Liver (tissue), 9 donors: ENCODE measurements around the gene ZFP36. TPM values are rescaled to one million over a fixed set of nuclear protein-coding genes. Genes with fewer than 3 reads are reported as not detected.
A peak's percentile ranks its signal among the peaks of the same experiment; 100 is the strongest.

Experiments
- DNase-seq: peaks from one replicate; pipeline ENCODE4 v3.0.0-alpha.2; 2017; ENCODE audit warnings: low spot score
- H3K27ac ChIP-seq, 2 donors: one replicate each; pipeline ENCODE4 v1.7.0; 2013; ENCODE audit warnings: inconsistent platforms in 2 of 2, low read length in 2 of 2, control low read depth in 1 of 2, low read depth in 1 of 2, mild to moderate bottlenecking in 1 of 2
- H3K27me3 ChIP-seq, 4 donors: one replicate each; pipeline versions ENCODE4 v1.6.1 to v1.7.0; 2013; ENCODE audit warnings: low read length in 3 of 4, inconsistent platforms in 1 of 4, mild to moderate bottlenecking in 1 of 4, moderate library complexity in 1 of 4; ENCODE audit not compliant: control insufficient read depth in 4 of 4, insufficient read depth in 4 of 4
- H3K36me3 ChIP-seq, 4 donors: one replicate each; pipeline versions ENCODE4 v1.6.1 to v1.7.0; 2013; ENCODE audit warnings: low read length in 3 of 4, mild to moderate bottlenecking in 3 of 4, low read depth in 1 of 4, moderate library complexity in 1 of 4; ENCODE audit not compliant: control insufficient read depth in 4 of 4, insufficient read depth in 3 of 4
- H3K4me1 ChIP-seq, 4 donors: one replicate each; pipeline versions ENCODE4 v1.6.1 to v1.7.0; 2013; ENCODE audit warnings: low read length in 3 of 4, mild to moderate bottlenecking in 3 of 4, moderate library complexity in 1 of 4; ENCODE audit not compliant: control insufficient read depth in 4 of 4, insufficient read depth in 4 of 4
- H3K4me3 ChIP-seq, 3 donors: one replicate each; pipeline versions ENCODE4 v1.6.1 to v1.7.0; 2013; ENCODE audit warnings: low read length in 3 of 3, control low read depth in 1 of 3, low read depth in 1 of 3, mild to moderate bottlenecking in 1 of 3
- H3K9ac ChIP-seq, 2 donors: one replicate each; pipeline ENCODE4 v1.7.0; 2013; ENCODE audit warnings: low read length in 2 of 2, mild to moderate bottlenecking in 2 of 2, moderate library complexity in 2 of 2, control low read depth in 1 of 2, low read depth in 1 of 2
- H3K9me3 ChIP-seq, 4 donors: one replicate each; pipeline versions ENCODE4 v1.6.1 to v1.7.0; 2013; ENCODE audit warnings: low read length in 3 of 4; ENCODE audit not compliant: control insufficient read depth in 4 of 4
- ATF3 ChIP-seq: IDR thresholded peaks from 2 replicates; pipeline ENCODE4 v1.6.1; 2016; ENCODE audit warnings: antibody characterized with exemption
- EGR1 ChIP-seq, 2 donors: IDR thresholded peaks; 2 replicates each; pipeline ENCODE4 v1.6.1; 2016 to 2018; ENCODE audit warnings: antibody characterized with exemption in 2 of 2, low read depth in 2 of 2
- FOXA1 ChIP-seq: IDR thresholded peaks from 2 replicates; pipeline ENCODE4 v1.6.1; 2016; ENCODE audit warnings: antibody characterized with exemption
- GABPA ChIP-seq, 2 donors: IDR thresholded peaks in 1 of 2; conservative IDR thresholded peaks in 1 of 2; 2 replicates each; pipeline ENCODE4 v1.6.1; 2016; ENCODE audit warnings: antibody characterized with exemption in 2 of 2, mild to moderate bottlenecking in 1 of 2, moderate library complexity in 1 of 2
- HNF4A ChIP-seq, 2 donors: conservative IDR thresholded peaks; 2 replicates each; pipeline ENCODE4 v1.6.1; 2016; ENCODE audit warnings: antibody characterized with exemption in 2 of 2, mild to moderate bottlenecking in 2 of 2
- HNF4G ChIP-seq: IDR thresholded peaks from 2 replicates; pipeline ENCODE4 v1.6.1; 2016; ENCODE audit warnings: antibody characterized with exemption
- JUND ChIP-seq, 2 donors: IDR thresholded peaks; 2 replicates each; pipeline ENCODE4 v1.6.1; 2016; ENCODE audit warnings: antibody characterized with exemption in 2 of 2
- NR2F2 ChIP-seq: IDR thresholded peaks from 2 replicates; pipeline ENCODE4 v1.6.1; 2016; ENCODE audit warnings: antibody characterized with exemption
- RAD21 ChIP-seq, 2 donors: IDR thresholded peaks; 2 replicates each; pipeline ENCODE4 v1.6.1; 2016; ENCODE audit warnings: antibody characterized with exemption in 2 of 2, mild to moderate bottlenecking in 2 of 2
- RXRA ChIP-seq, 2 donors: IDR thresholded peaks; 2 replicates each; pipeline ENCODE4 v1.6.1; 2017 to 2018; ENCODE audit warnings: antibody characterized with exemption in 2 of 2, mild to moderate bottlenecking in 1 of 2
- SP1 ChIP-seq: IDR thresholded peaks from 2 replicates; pipeline ENCODE4 v1.6.1; 2018; ENCODE audit warnings: antibody characterized with exemption, mild to moderate bottlenecking
- TAF1 ChIP-seq: conservative IDR thresholded peaks from 2 replicates; pipeline ENCODE4 v1.6.1; 2016; ENCODE audit warnings: antibody characterized with exemption, mild to moderate bottlenecking
- YY1 ChIP-seq: IDR thresholded peaks from 2 replicates; pipeline ENCODE4 v1.6.1; 2016; ENCODE audit warnings: antibody characterized with exemption, mild to moderate bottlenecking
- ZBTB33 ChIP-seq: IDR thresholded peaks from 2 replicates; pipeline ENCODE4 v1.6.1; 2016; ENCODE audit warnings: antibody characterized with exemption
- WGBS: extraction: QIAGEN DNeasy Blood & Tissue Kit; methylation state at CpG from one replicate; pipeline ENCODE4 v1.1.7; 2013; 5-methylcytosine and 5-hydroxymethylcytosine counted together
- polyA plus RNA-seq, 2 donors: library from polyadenylated mRNA; stranded (reverse) in 1 of 2; unstranded in 1 of 2; fragments of 200-250 nt in 1 of 2; fragments of >200 nt in 1 of 2; fragmentation: Nextera tagmentation in 1 of 2; extraction: Ambion mirVana in 1 of 2; gene quantifications; one replicate each; pipeline versions ENCODE4 v1.2.1 to v1.2.3, GENCODE V29; 2013 to 2015
- total RNA-seq, 2 donors: library from RNA; depleted of rRNA; stranded (reverse); fragments of >200 nt; gene quantifications; one replicate each; pipeline ENCODE4 v1.2.3, GENCODE V29; 2014
- TF ChIP-seq, protein P1 (sequence below): IDR thresholded peaks from 2 replicates; pipeline ENCODE4 v1.6.1; 2016; ENCODE audit warnings: antibody characterized with exemption, mild to moderate bottlenecking
- TF ChIP-seq, protein P2 (sequence below): IDR thresholded peaks from 2 replicates; pipeline ENCODE4 v1.6.1; 2016; ENCODE audit warnings: antibody characterized with exemption
- TF ChIP-seq, protein P3 (sequence below): fragments of 150-350 bp; IDR thresholded peaks from 2 replicates; pipeline ENCODE4 v1.5.1; 2017; ENCODE audit warnings: improper control_type of control experiment, low read depth, low read length; ENCODE audit not compliant: missing input control
- donor health status: healthy.
- donor health status: healthy.
- donor health status: healthy.
- donor health status: healthy.
- donor health status: healthy.

Gene ZFP36, protein sequence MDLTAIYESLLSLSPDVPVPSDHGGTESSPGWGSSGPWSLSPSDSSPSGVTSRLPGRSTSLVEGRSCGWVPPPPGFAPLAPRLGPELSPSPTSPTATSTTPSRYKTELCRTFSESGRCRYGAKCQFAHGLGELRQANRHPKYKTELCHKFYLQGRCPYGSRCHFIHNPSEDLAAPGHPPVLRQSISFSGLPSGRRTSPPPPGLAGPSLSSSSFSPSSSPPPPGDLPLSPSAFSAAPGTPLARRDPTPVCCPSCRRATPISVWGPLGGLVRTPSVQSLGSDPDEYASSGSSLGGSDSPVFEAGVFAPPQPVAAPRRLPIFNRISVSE
- total RNA-seq = 1 to 10 TPM; 3.6 to 9.0 TPM
- 10 to 100 TPM; 62.0 to 91.9 TPM for polyA plus RNA-seq

DNA sequence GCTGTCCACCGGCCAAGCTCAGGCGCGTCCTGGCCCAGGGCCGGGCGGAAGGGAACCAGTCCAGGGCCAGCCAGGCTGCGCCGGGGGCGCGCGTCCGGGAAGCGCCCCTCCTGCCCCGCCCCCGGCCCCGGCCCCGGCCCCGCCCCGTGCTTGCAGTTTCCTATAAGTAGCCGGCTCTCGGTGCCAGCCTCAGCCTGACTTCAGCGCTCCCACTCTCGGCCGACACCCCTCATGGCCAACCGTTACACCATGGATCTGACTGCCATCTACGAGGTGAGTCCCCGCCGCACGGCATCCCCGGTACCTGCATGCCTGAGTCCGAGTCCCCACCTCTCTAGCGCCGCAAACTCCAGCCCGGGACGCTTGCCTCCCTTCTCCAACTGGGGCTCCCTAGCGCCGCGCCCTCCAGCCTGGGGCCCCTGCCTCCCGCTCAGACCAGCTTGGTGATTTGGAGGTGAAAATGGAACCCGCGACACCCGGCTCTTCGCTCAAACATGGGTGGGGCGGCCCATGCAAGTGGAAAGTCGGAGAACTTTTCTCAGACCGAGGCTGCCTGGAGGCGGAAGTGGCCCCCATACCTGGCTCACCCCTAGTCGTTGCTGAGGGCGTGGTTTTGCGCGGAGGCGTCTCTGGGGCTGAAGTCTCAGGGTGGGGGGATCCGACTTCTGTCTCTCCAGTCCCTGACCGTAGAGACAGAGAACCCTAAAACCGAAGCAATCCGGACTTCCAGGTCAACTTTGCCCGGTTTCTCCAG is at the start of gene ZFP36:
TSS of gene ZFP36 (plus strand) at position 192 of the 754 bp plus-strand sequence. CDS start at position 250, 58 bp downstream.
- H3K36me3 ChIP-seq = peaks cover 0 to 9% (median 0%) of the 10 kb centered on the region in 4 donors
- WGBS = under 1% methylated on average over 56 of the region's 56 CpGs
- H3K27me3 ChIP-seq = no peaks in the 10 kb centered on the region
- peak; percentile 88 for DNase-seq
- peak within 1 kb of the TSS; percentile 98 to 99 for H3K9ac ChIP-seq
- peak within 1 kb of the TSS; percentile 94 to 95 for H3K27ac ChIP-seq
- TF ChIP-seq RXRA (IDR thresholded peaks at IDR 0.05) (peak in 1 of 2 donors; percentile 24), TAF1 (peak; percentile 75), HNF4G (no peak), SP1 (peak; percentile 37), EGR1 (IDR thresholded peaks at IDR 0.05; ENCODE audit: low read depth in 2 of 2) (peak; percentile 3 to 51), NR2F2 (peak; percentile 38), ATF3 (no peak), JUND (IDR thresholded peaks at IDR 0.05) (peak in 1 of 2 donors; percentile 34), RAD21 (IDR thresholded peaks at IDR 0.05) (no peak), GABPA (IDR thresholded peaks at IDR 0.05 in 1 of 2, conservative IDR thresholded peaks at IDR 0.05 in 1 of 2) (peak in 1 of 2 donors; percentile 20), HNF4A (conservative IDR thresholded peaks at IDR 0.05) (peak in 1 of 2 donors; percentile 9), FOXA1 (no peak), YY1 (peak; percentile 72), ZBTB33 (peak; percentile 17)
- TF ChIP-seq, protein P1, sequence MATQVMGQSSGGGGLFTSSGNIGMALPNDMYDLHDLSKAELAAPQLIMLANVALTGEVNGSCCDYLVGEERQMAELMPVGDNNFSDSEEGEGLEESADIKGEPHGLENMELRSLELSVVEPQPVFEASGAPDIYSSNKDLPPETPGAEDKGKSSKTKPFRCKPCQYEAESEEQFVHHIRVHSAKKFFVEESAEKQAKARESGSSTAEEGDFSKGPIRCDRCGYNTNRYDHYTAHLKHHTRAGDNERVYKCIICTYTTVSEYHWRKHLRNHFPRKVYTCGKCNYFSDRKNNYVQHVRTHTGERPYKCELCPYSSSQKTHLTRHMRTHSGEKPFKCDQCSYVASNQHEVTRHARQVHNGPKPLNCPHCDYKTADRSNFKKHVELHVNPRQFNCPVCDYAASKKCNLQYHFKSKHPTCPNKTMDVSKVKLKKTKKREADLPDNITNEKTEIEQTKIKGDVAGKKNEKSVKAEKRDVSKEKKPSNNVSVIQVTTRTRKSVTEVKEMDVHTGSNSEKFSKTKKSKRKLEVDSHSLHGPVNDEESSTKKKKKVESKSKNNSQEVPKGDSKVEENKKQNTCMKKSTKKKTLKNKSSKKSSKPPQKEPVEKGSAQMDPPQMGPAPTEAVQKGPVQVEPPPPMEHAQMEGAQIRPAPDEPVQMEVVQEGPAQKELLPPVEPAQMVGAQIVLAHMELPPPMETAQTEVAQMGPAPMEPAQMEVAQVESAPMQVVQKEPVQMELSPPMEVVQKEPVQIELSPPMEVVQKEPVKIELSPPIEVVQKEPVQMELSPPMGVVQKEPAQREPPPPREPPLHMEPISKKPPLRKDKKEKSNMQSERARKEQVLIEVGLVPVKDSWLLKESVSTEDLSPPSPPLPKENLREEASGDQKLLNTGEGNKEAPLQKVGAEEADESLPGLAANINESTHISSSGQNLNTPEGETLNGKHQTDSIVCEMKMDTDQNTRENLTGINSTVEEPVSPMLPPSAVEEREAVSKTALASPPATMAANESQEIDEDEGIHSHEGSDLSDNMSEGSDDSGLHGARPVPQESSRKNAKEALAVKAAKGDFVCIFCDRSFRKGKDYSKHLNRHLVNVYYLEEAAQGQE = peak; percentile 29
- TF ChIP-seq, protein P2, sequence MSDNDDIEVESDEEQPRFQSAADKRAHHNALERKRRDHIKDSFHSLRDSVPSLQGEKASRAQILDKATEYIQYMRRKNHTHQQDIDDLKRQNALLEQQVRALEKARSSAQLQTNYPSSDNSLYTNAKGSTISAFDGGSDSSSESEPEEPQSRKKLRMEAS = peak; percentile 43
- TF ChIP-seq, protein P3, sequence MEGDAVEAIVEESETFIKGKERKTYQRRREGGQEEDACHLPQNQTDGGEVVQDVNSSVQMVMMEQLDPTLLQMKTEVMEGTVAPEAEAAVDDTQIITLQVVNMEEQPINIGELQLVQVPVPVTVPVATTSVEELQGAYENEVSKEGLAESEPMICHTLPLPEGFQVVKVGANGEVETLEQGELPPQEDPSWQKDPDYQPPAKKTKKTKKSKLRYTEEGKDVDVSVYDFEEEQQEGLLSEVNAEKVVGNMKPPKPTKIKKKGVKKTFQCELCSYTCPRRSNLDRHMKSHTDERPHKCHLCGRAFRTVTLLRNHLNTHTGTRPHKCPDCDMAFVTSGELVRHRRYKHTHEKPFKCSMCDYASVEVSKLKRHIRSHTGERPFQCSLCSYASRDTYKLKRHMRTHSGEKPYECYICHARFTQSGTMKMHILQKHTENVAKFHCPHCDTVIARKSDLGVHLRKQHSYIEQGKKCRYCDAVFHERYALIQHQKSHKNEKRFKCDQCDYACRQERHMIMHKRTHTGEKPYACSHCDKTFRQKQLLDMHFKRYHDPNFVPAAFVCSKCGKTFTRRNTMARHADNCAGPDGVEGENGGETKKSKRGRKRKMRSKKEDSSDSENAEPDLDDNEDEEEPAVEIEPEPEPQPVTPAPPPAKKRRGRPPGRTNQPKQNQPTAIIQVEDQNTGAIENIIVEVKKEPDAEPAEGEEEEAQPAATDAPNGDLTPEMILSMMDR = no peak
- no peaks in the 10 kb centered on the region for H3K9me3 ChIP-seq
- H3K4me1 ChIP-seq = peaks cover 10 to 29% (median 18%) of the 10 kb centered on the region in 4 donors
- H3K4me3 ChIP-seq = peak within 1 kb of the TSS; percentile 89 to 95 (median 94)
